ENCODE data around the gene MAPK11.

The MAPK11 gene

GRCh38 chr22:50269970-50270665 lies at the start of gene MAPK11:
MAPK11 (minus strand) TSS chr22:50270380; CDS start chr22:50270292, 88 bp downstream.
- FAIRE-seq: no peak

GRCh38 chr22:50319503-50319951 lies 49.3 kb upstream of the MAPK11 start:
- no peak for FAIRE-seq

GRCh38 chr22:50318698-50319411 lies 48.7 kb upstream of the MAPK11 start:
- FAIRE-seq: no peak

- FAIRE-seq: no peak
Observed at GRCh38 chr22:50318356-50318697, 48.1 kb upstream of the MAPK11 start.

- FAIRE-seq: no peak
Observed at GRCh38 chr22:50317674-50318073, 47.5 kb upstream of the MAPK11 start.

GRCh38 chr22:50317178-50317577 lies 47.0 kb upstream of the MAPK11 start:
- FAIRE-seq: no peak

GRCh38 chr22:50316114-50317065 lies 46.2 kb upstream of the MAPK11 start:
- no peak for FAIRE-seq

GRCh38 chr22:50315289-50316113 lies 45.3 kb upstream of the MAPK11 start:
- no peak for FAIRE-seq

- FAIRE-seq: no peak
Observed at GRCh38 chr22:50314455-50315288, 44.5 kb upstream of the MAPK11 start.

GRCh38 chr22:50314081-50314454 lies 43.9 kb upstream of the MAPK11 start:
- FAIRE-seq: no peak

- FAIRE-seq: no peak
Observed at GRCh38 chr22:50313600-50313999, 43.4 kb upstream of the MAPK11 start.

- FAIRE-seq: no peak
Observed at GRCh38 chr22:50313021-50313420, 42.8 kb upstream of the MAPK11 start.

- no peak for FAIRE-seq
Observed at GRCh38 chr22:50312371-50312770, 42.2 kb upstream of the MAPK11 start.

GRCh38 chr22:50311606-50312351 lies 41.6 kb upstream of the MAPK11 start:
- no peak for FAIRE-seq

GRCh38 chr22:50310949-50311444 lies 40.8 kb upstream of the MAPK11 start:
- FAIRE-seq: no peak

- FAIRE-seq: no peak
Observed at GRCh38 chr22:50310031-50310722, 40.0 kb upstream of the MAPK11 start.

- FAIRE-seq: no peak
Observed at GRCh38 chr22:50309601-50309991, 39.4 kb upstream of the MAPK11 start.

- no peak for FAIRE-seq
Observed at GRCh38 chr22:50308986-50309600, 38.9 kb upstream of the MAPK11 start.

- no peak for FAIRE-seq
Observed at GRCh38 chr22:50308597-50308935, 38.4 kb upstream of the MAPK11 start.
